GM18861 (cell line): ENCODE data around the gene LPGAT1.
"Not testable (repeated sequence)": the region's sequence is repeated elsewhere in the genome, so short reads cannot be mapped to it uniquely, and the experiment has no call there.

Experiments used
- ATAC-seq: cut with Tn5 transposase; IDR thresholded peaks from one replicate; pipeline ENCODE4 v1.9.1; 2021; ENCODE audit not compliant: unreplicated experiment

The LPGAT1 gene

DNA sequence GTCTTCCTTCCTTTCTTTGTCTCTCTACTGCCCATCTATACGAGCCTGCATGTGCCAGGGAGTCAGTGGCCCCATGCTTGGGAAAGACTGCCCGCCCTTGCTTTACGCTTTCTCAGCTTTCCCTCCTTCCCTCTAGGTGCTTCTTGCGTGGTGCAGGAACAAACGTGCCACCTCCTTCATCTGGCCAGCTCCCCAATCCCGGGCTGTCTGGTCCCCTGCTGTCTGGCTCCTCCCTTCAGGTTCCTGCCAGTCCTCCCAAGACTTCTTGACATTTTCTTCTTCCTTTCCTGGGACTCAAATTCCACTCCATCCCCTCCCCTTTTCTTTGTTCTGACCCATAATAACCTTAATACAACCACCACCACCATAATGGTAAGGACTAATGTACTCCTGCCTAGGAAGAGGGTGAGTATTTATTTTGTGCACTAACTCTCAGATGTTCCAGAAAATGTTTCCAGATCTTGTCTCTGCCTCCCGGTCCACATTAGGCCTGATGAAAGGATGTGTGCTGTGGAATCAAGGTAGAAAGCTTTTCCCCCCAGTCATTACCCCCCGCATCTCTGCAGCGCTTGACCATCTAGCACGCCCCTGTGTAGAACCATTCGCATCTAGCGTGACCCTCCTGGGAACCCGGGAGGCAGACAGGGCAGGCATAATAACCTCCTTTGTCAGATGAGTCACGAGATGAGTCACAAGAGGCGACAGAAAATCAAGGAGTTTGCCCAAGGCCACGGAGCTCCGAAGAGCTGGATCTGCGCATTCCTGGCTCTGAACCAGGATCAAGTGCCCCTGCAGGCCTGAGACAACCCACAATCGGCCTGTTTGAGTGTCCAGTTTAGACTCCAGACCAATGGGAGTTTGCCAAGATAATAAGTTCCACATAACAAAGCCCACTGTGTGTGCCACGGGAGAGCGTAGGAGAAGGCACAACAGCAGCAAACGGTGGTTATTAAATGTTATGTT is 95.1 kb downstream of the LPGAT1 start:
- no peak for ATAC-seq

DNA sequence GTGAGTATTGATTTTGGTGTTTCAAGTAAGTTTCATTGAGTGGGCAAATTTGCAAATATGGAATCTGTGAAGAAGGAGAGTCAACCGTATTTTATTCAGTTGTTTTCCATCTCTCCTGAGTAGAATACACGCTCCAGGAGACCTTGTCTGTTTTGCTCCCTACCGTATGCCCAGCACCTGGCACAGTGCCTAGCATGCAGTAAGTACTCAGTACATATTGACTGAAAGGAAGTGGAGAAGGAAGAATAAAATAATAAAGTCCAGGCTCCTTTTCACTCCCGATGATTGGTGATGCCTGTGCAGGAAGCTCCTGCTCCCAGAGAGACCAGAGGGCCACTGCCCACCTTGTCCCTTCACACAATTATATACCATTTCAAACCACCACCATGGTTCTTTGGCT is 95.8 kb downstream of the LPGAT1 start:
- no peak for ATAC-seq

DNA sequence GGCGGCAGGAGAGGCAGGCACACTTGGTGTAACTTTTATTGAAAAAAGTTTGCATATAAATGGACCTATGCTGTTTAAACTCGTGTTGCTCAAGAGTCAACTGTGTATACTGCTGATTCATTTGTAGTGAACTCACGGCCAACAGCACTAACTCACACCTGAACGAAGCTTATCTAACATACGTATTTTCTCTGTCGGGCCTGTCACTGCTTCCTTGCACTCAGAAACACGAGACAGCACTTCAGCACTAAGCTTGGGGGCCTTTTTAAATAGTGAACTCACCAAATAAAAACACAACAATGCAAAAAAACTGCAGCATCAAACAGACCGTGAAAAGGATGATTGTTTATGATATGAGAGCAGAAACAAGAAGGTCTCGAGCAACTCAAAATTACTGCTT is 96.2 kb downstream of the LPGAT1 start:
- no peak for ATAC-seq

DNA sequence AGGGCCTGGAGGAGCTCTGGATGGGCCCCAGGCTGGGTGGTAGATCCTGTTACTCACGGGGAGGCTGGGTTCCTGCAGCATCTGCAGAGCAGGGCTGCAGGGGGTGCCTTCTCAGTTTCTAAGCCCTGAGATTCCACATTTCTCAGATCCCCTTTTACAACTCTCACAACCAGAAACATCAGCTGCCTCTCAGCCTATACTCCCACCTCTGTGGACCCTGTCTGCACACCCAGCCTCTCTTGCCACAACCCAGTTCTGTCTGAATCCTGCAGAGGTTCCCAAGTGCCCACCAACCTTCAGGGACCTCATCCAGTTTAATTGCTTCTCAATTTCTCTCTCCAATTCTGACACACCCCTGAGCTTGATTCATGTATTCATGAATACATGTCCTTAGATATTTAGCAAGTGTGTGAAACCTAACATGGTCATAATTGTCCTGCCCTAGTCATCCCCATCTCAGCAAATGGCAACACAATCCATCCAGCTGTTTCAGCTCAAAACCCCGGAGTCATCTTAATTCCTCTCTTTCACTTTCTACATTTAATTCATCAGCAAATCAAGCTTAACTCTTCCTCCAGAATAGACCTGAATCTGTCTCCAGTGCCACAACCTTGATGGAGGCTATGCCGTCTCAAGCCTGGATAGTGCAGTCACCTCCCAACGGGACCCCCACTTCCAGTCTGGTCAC is 98.1 kb downstream of the LPGAT1 start:
- no peak for ATAC-seq

DNA sequence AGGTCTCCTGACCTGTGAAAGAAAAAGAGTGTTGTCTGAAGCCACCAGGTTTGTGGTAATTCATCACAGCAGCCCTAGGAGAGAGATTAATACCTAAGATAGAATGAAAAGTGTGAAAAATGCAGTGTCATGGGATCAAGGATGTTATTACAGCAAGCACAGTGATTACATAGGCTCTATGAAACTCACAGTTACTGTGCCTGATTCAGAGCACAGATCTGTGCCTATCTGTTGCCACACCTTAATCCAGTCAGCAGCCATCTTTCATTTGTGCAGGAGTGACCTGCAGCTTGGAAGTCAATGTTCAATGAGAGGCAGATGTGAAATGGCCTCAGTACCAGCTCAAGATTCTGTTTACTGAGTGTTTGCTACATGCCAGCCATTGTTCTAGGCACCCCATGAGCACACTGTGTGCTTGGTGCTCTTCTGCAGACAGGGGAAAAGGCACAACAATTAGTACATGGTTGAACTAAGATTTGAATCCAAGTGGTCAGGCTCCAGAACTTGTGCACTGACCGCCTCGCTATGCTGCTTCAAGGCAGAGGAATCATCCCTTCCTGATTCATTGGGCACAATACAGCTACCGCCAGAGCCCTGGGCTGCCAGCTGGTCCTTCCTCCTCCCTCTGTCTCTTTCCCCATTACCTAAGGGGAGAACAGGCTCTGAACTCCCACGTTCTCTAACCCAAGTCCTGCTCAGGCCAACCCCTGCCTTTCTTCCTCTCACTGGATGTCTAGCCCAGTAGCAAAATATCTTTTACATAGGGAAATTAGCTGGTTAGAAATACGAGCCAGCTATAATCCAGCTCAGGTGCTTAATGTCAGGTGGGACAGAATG is 98.9 kb downstream of the LPGAT1 start:
- ATAC-seq = no peak

DNA sequence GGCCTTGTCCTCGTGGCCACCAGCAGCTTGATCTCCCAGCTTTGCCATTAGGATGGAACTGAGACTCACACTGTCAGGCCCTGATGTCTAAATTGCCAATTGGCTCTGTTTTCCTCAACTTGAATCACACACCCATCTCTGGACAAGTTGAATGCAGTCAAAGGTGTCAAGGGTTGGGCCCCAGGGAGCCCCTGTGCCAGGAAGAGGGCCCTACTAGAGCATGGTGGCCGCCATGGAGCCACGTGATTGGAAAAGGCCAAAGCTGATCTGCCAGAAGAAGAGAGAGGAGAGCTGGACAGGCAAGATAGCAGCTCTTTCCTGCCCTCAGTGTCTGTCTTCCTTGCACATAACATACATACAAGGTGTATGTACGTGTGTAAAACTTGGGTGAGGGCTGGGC is 100.2 kb downstream of the LPGAT1 start:
- ATAC-seq = no peak

DNA sequence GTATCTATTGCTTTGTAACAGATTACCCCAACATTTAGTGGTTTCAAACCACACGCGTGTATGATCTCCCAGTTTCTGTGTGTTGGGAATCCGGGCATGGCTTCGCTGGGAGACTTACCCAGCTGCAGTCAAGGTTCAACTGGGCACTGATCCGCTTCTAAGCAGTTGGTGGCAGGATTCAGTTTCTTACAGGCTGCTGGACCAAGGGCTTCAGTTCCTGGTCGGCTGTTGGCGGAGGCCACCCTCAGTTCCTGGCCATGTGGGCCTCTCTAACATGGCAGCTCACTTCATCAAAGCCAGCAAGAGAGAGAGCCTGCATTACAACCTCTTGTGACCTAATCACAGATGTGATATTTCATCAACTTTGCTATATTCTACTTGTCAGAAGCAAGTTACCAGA is 101.3 kb downstream of the LPGAT1 start:
- ATAC-seq = no peak

DNA sequence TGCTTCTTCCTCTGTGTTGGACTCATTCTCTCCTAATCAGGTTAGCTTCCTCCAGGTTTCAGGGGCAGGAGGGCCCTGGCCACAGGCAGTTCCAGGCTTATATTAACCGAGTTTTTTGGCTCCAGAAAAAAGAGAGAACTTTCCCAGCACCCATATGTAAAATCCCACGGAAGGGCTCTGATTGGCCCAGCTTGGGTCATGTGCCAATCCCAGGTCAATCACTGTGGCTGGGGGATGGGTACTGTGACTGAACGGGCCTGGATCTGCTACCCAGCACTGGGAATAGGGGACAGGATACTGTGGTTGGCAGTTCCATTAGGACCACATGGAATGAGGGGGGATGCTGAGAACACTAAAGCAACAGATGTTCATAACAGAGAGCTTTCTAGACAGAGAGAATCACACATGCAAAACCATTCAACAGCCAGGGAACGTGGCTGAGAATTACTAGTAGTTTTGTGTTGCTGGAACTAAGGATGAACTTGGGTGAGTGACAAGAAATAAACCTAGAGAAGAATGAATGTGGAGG is 104.0 kb downstream of the LPGAT1 start:
- no peak for ATAC-seq

DNA sequence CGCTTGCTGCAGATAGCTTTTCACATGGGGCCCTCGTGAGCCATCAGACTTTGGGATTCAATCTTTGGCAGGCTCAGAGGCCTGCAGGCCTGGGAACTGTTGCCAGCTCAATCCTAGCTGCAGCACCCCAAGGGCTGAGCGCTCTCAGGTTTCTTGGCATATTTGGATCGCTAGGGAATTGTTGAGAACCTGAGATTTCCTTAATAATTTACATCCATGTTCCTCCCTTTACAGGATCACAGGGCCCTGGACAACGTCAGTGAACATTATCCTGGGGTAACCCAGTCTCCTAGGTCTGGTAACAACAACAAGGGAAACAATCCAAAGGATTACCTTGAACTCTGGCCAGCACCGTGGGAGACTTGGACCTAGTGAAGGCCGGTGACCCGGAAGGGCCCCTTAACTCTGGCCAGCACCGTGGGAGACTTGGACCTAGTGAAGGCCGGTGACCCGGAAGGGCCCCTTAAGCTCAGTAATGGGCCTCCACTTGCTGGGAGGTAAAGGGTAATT is 105.8 kb downstream of the LPGAT1 start:
- ATAC-seq = no peak

DNA sequence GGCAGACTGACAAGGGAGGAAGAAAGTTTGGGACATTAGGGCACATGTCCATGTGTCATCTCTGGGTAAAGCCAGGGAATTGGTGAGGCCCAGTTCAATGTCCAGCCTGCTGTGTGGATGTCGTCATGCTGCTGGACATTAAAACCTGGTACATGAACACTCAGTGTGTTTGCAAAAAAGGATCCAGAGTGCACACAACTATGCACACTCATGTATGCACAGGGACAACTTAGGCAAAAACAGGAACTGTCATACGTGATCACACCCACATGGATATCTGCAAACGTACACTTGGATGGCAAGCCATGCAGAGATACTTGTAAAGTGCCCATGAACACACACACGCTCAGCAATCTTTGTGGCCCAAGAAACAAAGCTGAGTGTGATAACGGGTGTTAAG is 107.3 kb downstream of the LPGAT1 start:
- ATAC-seq = no peak

DNA sequence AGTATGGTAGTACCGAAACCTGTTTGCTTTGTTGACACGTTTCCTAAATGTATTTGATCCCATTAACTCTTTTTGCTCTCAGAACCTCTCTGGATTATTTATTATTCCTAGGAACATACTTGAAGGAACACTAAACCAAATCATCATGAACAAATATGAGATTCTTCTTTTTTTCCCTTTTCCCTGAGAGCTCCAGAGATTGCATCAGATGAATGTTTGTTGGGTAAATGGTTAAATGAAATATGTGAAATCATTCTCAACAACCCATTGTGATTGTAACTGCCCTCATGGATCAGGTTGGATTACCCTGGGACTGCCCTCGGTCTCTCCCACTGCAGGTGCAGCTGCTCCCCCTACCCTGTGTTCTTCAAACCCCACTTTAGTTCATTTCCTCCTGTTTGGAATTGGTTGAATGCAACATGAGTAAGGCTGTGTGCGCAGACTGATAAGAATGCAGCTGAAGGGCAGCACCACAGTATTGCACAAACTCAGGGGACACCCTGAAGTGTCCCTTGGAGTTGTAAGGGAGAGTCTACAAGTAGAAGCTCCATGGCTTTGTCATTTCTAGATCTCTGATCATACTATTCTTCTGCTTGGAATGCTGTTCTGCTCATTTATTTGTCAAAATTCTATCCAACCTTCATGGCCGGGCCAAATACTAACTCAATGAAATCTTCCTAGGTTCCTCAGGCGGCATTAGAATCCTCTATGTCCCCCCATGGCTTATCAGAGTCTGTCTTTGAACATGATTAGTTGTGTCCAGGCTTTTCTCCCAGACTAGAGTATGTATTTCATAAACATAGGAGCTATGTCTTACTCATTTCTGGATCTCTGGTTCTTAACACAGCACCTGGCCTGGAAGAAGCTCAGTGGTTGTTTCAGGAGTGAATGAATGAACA is 108.0 kb downstream of the LPGAT1 start:
- no peak for ATAC-seq

DNA sequence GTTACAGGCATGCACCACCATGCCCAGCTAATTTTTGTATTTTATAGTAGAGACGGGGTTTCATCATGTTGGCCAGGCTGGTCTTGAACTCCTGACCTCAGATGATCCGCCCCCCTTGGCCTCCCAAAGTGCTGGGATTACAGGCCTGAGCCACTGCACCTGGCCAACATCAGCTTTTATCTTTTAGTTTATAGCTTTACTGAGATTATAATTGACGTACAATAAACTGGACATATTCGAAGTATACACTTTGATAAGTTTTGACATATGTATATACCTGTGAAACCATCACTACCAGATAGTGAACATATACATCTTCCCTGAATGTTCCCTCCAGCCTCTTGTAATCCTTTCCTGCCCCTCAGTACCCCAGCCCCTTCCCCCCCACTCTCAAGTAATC is 114.0 kb downstream of the LPGAT1 start:
- not testable (repeated sequence) for ATAC-seq

DNA sequence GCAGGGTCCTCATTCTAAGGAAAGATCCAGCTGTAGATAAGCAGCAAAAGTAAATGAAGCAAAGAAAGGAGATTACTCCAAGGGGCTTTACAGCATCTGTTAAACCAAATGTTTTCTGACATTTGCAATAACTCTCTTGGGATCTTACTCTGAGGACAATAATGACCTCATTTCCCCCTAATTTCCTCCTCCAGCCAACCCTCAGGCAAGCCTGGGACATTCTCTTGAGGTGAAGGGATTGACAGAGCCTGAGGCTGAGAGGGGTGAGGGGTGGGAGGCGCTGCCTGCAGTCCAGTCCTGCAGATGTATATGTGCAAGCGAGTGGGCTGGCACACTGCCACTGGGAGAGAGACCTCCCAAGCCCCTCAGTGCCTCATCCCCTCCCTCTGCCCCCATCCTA is 114.6 kb downstream of the LPGAT1 start:
- ATAC-seq = no peak

DNA sequence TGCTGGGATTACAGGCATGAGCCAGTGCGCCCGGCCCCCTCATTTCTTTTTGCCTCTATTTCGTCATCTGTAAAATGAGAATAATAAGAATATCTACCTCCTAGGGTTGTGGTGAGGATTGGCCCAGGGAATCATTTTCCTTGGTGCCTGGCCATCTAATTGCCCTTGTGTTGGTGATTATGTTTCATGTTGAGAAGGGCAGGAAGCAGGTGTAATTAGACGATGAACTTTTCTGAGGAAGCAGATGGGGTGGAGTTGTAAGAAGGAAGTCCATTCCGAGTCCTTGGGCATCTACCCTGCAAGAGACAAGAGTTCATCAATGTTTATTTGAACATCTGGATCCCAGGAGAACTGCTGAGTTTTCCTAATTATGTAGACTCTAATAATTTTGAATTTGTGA is 116.4 kb downstream of the LPGAT1 start:
- no peak for ATAC-seq

DNA sequence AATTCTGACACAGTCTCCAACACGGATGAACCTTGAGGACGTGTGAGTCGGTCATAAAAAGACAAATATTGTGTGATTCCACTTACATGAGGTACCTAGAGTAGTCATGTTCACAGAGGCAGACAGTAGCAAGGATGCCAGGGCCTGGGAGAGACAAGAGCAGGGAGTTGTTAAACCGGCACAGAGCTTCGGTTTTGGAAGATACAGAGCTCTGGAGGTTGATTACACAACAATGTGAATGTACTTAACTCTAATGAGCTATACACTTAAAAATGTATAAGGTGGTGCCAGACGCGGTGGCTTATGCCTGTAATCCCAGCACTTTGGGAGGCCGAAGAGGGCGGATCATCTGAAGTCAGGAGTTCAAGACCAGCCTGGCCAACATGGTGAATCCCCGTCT is 117.3 kb downstream of the LPGAT1 start:
- ATAC-seq = no peak

DNA sequence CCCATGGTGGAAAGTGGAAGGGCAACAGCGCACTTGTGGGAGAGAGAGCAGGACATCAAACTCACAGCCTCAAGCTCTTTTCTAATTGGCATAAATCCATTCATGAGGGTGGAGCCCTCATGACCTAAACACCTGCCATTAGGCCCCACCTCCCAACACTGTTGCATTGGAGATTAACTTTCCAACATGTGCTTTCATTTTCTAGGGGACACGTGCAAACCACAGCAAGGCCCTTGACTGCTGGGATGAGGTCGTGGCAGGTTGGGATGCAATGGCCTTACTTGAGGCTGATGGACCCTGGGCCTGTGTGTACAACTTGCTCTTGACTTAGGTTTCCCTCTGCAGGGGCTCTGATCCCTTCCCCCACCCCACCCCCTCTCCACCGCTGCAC is 119.3 kb downstream of the LPGAT1 start:
- no peak for ATAC-seq

DNA sequence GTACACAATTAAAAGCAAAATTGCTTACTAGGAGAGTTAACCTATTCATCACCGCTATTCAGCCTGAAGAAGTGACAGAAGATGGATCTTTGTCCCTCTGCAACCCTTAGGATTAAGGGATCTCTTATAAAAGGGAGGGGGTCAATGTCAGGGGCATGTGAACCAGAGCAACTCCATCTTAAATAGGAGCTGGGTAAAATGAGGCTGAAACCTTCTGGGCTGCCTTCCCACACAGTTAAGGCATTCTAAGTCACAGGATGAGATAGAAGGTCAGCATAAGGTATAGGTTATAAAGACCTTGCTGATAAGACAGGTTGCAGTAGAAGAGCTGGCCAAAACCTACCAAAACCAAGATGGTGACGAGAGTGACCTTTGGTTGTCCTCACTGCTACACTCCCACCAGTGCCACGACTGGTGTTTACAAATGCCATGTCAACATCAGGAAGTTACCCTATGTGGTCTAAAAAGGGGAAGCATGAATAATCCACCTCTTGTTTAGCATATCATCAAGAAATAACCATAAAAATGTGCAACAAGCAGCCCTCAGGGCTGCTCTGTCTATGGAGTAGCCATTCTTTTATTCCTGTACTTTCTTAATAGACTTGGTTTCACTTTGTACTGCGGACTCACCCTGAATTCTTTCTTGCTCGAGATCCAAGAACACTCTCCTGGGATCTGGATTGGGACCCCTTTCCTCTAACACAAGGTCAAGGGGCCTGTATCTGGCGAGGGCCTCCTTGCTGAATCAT is 119.8 kb downstream of the LPGAT1 start:
- no peak for ATAC-seq

DNA sequence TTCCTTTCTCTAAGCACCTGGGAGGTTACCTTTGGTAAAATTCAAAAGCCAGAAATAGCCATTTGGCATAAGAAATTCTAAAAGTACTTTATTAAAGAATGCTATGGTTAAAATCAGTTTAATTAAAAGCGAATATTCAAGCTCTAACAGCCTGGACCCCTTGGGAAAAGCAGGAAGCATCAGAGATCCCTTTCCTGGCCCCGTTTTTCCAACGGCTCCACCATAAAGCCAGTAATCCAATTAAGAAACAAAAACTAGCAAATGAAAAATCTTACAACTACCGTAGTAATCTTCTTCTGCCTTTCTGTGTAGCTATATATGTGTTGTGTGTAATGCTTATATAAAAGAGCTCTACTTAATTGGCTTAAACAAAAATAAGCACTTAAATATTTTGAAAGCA is 121.6 kb downstream of the LPGAT1 start:
- no peak for ATAC-seq

DNA sequence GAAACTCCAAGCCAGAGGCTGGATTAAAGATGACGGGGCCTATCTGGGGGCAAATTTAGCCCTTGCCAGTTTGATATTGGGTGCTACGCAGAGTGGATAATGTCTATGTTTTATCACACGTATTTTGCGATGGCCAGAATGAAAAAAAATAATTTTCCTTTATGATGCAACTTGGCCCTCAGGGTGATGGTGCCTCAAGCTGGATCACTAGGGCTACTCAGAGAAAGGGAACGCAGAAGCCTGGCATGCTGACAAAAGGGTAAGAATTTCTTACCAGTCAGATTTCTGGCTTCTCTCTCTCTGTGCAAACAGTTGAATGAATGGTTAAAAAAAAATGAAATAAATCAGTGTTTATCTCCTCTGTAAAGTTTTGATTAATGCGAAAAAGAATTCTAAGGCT is 122.6 kb downstream of the LPGAT1 start:
- ATAC-seq = no peak
